Thyroid gland (tissue), 4 donors: ENCODE results near the gene KPNA3.

Experiments
- POLR2A ChIP-seq, 2 donors: fragments of 450-650 bp; IDR thresholded peaks; one replicate each; pipeline ENCODE4 v1.6.1; 2017; ENCODE audit warnings: antibody characterized with exemption in 2 of 2, mild to moderate bottlenecking in 2 of 2, moderate library complexity in 1 of 2
- TF ChIP-seq, protein P1 (sequence below), 6 experiments: fragments of 200-600 bp in 3 of 6; fragments of 450-650 bp in 3 of 6; sonication (generic) in 3 of 6; IDR thresholded peaks; one replicate each; pipeline ENCODE4 v1.5.1; 2016 to 2019; ENCODE audit warnings: antibody characterized with exemption in 6 of 6, mild to moderate bottlenecking in 2 of 6, inconsistent platforms in 1 of 6, moderate library complexity in 1 of 6

DNA sequence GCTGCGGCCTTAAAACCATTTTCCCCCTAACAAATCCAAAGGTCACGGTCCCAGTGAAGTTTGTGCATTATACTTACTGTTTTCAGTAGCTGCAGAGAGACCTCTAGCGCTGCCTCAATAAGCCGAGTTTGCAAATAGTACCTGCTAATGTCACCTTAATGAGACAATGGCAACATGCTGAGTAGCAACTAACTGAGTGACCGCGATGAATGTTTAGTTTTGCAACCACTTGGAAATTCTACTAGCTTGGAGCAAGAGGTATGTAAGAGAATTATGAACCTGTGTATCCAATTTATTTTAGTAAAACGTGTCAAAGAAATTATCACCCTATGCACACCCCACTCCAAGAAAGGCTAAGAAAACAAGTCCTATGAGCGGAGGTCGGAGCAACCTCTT is 1.2 kb downstream of the KPNA3 start:
- TF ChIP-seq, protein P1, sequence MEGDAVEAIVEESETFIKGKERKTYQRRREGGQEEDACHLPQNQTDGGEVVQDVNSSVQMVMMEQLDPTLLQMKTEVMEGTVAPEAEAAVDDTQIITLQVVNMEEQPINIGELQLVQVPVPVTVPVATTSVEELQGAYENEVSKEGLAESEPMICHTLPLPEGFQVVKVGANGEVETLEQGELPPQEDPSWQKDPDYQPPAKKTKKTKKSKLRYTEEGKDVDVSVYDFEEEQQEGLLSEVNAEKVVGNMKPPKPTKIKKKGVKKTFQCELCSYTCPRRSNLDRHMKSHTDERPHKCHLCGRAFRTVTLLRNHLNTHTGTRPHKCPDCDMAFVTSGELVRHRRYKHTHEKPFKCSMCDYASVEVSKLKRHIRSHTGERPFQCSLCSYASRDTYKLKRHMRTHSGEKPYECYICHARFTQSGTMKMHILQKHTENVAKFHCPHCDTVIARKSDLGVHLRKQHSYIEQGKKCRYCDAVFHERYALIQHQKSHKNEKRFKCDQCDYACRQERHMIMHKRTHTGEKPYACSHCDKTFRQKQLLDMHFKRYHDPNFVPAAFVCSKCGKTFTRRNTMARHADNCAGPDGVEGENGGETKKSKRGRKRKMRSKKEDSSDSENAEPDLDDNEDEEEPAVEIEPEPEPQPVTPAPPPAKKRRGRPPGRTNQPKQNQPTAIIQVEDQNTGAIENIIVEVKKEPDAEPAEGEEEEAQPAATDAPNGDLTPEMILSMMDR (IDR thresholded peaks at IDR 0.05): no peak
- TF ChIP-seq POLR2A (IDR thresholded peaks at IDR 0.05): no peak
